Esophagus muscularis mucosa (tissue), 4 donors: Measurements from ENCODE around the gene CCDC187. TPM values are rescaled to one million over a fixed set of nuclear protein-coding genes. Genes with fewer than 3 reads are reported as not detected.

Experiments
- DNase-seq: peaks from one replicate; pipeline ENCODE4 v3.0.0-alpha.2; 2017; ENCODE audit errors: extremely low spot score
- H3K27ac ChIP-seq, 4 donors: fragments of 200-600 bp; sonication (generic); replicated peaks in 1 of 4; 1 replicate in 3 of 4; 2 replicates in 1 of 4; pipeline ENCODE4 v1.5.1; 2016 to 2019; ENCODE audit warnings: mild to moderate bottlenecking in 1 of 4
- H3K27me3 ChIP-seq, 4 donors: fragments of 200-600 bp; sonication (generic); one replicate each; pipeline versions ENCODE4 v1.5.1 to v1.6.0; 2016 to 2019
- H3K36me3 ChIP-seq, 4 donors: fragments of 200-600 bp; sonication (generic); one replicate each; pipeline ENCODE4 v1.5.1; 2016 to 2019
- H3K4me1 ChIP-seq, 4 donors: fragments of 200-600 bp; sonication (generic); one replicate each; pipeline ENCODE4 v1.5.1; 2016 to 2019
- H3K4me3 ChIP-seq, 4 donors: fragments of 200-600 bp; sonication (generic); 1 replicate in 2 of 4; 2 replicates in 2 of 4; pipeline ENCODE4 v1.5.1; 2016 to 2019; ENCODE audit warnings: mild to moderate bottlenecking in 4 of 4, moderate library complexity in 1 of 4
- H3K9me3 ChIP-seq, 4 donors: fragments of 200-600 bp; sonication (generic); 1 replicate in 3 of 4; 2 replicates in 1 of 4; pipeline ENCODE4 v1.5.1; 2016 to 2019
- EP300 ChIP-seq: sonication (generic); formaldehyde crosslinking; IDR thresholded peaks from one replicate; pipeline ENCODE4 v1.6.1; 2017; ENCODE audit warnings: antibody characterized with exemption
- POLR2A ChIP-seq: fragments of 450-650 bp; IDR thresholded peaks from one replicate; pipeline ENCODE4 v1.6.1; 2017; ENCODE audit warnings: antibody characterized with exemption, moderate library complexity, mild to moderate bottlenecking, low read depth
- POLR2AphosphoS5 ChIP-seq, 2 donors: sonication (generic); formaldehyde crosslinking; IDR thresholded peaks; one replicate each; pipeline ENCODE4 v1.6.1; 2017; ENCODE audit warnings: antibody characterized with exemption in 2 of 2
- WGBS: methylation state at CpG from one replicate; pipeline ENCODE4 v1.1.5; 2018; 5-methylcytosine and 5-hydroxymethylcytosine counted together
- intact Hi-C: fragments of 100-400 bp; cut with DNase I; formaldehyde crosslinking; loops from one replicate; pipeline ENCODE4 v1.15.1; 2023
- total RNA-seq, 4 donors: library from RNA; depleted of rRNA; stranded (reverse); fragments of >200 nt; gene quantifications; one replicate each; pipeline versions ENCODE4 v1.1.0 to v1.2.1, GENCODE V29; 2016
- TF ChIP-seq, protein P1 (sequence below), 3 experiments: fragments of 200-600 bp in 2 of 3; fragments of 450-650 bp in 1 of 3; sonication (generic) in 2 of 3; IDR thresholded peaks; one replicate each; pipeline ENCODE4 v1.5.1; 2017 to 2019; ENCODE audit warnings: antibody characterized with exemption in 3 of 3, mild to moderate bottlenecking in 2 of 3, moderate library complexity in 1 of 3

Gene CCDC187
- total RNA-seq, 4 donors from 2014 or later: not detected

DNA sequence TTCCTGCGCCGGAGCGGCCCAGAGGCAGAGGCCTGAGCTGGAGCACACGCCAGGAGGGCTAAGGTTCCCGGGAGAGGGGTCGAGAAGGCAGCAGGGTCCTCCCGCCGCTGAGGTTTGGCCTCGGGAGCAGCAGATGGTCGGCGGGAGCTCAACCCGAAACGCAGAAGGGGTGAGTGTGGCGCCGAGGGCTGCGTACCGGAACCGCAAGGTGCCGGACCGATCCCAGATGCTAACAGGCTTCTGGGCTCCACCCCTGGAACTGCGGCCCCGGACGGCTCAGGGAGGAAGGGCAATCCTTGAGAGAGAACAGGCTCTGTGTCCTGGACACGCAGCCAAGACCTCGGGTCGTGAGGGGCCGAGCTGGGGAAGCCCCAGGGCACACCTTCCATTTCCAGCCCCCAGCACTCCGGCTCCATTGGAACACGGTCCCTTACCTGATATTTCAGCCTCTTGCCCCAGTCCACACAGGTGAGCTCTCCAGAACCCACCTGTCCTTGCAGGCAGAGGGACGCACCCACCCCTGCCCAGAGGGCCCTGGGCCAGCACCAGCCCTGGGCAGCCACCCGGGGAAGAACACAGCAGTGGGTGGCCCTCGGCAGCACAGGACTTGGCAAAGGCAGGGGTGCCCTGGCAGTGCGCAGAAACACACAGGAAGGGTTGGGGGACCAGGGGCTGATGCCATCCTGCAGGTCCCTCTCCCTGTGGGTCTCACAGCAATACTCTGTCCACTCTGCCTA is 100.3 kb downstream of the CCDC187 start:
- Histone ChIP-seq H3K36me3 (peaks cover 0 to 18% (median 6%) of the 10 kb centered on the region in 4 donors), H3K4me1 (peaks cover 1 to 43% (median 20%) of the 10 kb centered on the region in 4 donors), H3K4me3 (no peak overlapping the region), H3K27me3 (peaks cover 3 to 74% (median 60%) of the 10 kb centered on the region in 4 donors), H3K27ac (no peak overlapping the region), H3K9me3 (no peaks in the 10 kb centered on the region)
- TF ChIP-seq EP300: no peak
- no peak for TF ChIP-seq POLR2AphosphoS5 (IDR thresholded peaks at IDR 0.05)
- TF ChIP-seq, protein P1, sequence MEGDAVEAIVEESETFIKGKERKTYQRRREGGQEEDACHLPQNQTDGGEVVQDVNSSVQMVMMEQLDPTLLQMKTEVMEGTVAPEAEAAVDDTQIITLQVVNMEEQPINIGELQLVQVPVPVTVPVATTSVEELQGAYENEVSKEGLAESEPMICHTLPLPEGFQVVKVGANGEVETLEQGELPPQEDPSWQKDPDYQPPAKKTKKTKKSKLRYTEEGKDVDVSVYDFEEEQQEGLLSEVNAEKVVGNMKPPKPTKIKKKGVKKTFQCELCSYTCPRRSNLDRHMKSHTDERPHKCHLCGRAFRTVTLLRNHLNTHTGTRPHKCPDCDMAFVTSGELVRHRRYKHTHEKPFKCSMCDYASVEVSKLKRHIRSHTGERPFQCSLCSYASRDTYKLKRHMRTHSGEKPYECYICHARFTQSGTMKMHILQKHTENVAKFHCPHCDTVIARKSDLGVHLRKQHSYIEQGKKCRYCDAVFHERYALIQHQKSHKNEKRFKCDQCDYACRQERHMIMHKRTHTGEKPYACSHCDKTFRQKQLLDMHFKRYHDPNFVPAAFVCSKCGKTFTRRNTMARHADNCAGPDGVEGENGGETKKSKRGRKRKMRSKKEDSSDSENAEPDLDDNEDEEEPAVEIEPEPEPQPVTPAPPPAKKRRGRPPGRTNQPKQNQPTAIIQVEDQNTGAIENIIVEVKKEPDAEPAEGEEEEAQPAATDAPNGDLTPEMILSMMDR (IDR thresholded peaks at IDR 0.05): no peak
- no peak for TF ChIP-seq POLR2A
- 17% methylated on average over 14 of the region's 33 CpGs for WGBS
- no peak for DNase-seq
- intact Hi-C loops: no loop called here

DNA sequence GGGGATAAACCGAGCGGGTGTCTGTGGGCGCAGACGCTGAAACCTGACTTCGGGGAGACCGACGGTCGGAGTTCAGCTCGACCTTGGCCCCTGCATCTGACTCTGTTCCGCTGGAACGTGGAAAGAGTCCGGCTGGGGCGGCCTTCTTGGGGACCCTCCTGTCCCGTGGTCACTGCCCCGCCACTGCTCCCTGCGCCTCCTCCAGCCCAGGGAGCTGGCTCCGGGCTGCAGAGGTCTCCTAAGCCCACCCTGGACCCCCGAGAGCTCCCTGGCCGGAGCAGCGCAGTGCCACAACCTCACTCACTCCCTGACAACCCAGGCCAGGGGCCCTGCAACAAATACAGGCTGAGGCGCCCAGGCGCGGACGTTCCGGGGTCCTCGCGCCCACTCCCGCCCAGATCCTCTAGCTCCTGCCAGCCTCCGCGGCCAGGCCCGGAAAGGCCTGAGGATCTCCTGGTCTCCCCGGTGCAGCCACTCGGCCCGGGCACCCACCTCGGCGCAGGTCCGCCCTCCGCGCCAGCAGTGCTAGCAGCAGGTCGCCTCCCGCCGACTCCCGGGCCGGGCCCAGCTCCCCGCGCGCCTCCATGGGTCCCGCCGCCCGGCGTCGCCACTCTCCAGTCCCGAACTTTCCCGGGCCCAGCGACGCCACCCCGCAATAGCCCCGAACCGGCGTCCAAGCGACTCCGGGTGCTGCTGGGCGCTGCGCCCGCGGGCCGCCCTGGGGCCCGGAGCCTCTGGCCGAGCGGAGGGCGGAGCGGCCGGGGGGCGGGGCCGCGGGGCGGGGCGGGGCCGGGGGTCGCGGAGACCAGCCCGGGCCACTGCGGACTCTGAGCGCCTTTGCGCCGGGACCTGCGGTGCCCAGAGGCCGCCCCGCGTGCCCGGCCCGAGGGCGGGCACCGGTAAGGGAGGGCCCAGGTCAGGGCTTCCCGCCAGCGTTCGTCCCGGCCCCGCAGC is 101.2 kb downstream of the CCDC187 start:
- Histone ChIP-seq H3K4me3 (no peak overlapping the region), H3K36me3 (peaks cover 0 to 10% (median 3%) of the 10 kb centered on the region in 4 donors), H3K4me1 (peaks cover 2 to 48% (median 25%) of the 10 kb centered on the region in 4 donors), H3K27ac (no peak overlapping the region), H3K9me3 (no peaks in the 10 kb centered on the region), H3K27me3 (peaks cover 3 to 82% (median 68%) of the 10 kb centered on the region in 4 donors)
- intact Hi-C loops: no loop called here
- TF ChIP-seq EP300: no peak
- TF ChIP-seq, protein P1 (IDR thresholded peaks at IDR 0.05): no peak
- TF ChIP-seq POLR2A: no peak
- no peak for TF ChIP-seq POLR2AphosphoS5 (IDR thresholded peaks at IDR 0.05)
- 24% methylated on average over 24 of the region's 99 CpGs for WGBS
- DNase-seq: no peak

DNA sequence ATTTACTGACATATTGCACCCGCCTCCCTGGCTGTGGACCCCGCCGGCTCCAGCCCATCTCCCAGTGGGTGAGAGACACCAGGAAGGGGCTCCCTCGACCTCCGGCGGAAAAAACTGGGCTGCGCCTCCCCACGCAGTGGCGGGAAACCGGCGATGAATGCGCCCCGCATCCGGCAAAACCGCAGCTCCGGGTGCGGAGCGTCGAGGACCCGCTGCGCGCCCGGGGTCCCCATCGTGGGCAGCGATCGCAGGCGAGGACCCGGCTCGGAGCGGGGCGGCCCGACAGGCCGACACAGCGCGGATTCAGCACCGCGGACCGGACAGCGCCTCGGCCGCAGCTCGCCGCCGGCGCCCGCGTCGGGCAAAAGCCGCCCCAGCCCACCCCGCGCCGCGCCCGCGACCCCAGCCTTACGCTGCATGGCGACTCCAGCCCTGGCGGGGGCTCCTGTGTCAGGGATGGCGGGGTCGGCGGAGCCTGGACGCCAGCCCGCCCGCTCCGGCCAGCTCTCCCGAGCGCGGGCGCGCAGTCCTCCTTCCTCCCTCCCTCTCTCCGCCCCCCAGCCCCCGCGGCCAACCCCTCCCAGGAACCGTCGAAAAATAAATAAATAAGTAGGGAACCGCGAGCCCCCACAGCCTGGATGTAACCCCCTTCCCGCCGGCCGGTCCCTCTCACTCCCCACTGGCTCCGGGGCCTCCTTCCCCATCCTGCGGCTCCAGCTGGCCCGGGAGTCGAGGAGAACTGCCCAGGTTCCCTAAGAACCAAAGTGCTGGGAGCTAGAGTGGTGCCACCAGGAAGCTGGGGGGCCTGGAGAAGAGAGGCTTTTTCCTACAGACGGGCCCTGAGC is 102.1 kb downstream of the CCDC187 start:
- peaks cover 3 to 91% (median 76%) of the 10 kb centered on the region in 4 donors for H3K27me3 ChIP-seq

DNA sequence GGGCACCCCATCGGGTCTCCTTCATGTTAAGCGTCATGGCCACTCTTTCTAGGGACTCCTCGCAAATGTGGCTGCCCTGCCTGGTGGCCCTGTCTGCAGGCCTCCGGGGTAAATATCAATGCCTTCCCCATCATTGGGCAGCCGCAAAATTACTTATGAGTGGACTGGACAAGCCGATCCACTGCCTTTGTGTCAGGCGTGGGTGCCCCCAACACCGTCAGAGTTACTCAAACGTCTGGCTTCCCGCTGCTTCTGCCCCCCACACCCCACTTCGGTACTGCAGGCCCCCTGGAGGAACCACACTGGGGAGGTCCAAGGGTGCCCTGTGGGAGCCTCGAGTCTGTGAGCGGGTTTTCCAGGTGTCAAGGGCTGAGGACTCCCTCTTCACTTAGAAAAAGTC is 102.7 kb downstream of the CCDC187 start:
- Histone ChIP-seq H3K27ac (no peak overlapping the region), H3K4me3 (no peak overlapping the region), H3K36me3 (no peaks in the 10 kb centered on the region), H3K4me1 (peaks cover 2 to 48% (median 25%) of the 10 kb centered on the region in 4 donors), H3K27me3 (peaks cover 3 to 98% (median 82%) of the 10 kb centered on the region in 4 donors), H3K9me3 (no peaks in the 10 kb centered on the region)
- WGBS: 58% methylated on average over 5 of the region's 13 CpGs
- DNase-seq: no peak
- intact Hi-C loops: no loop called here
- no peak for TF ChIP-seq POLR2A
- TF ChIP-seq, protein P1 (IDR thresholded peaks at IDR 0.05): no peak
- TF ChIP-seq POLR2AphosphoS5 (IDR thresholded peaks at IDR 0.05): no peak
- TF ChIP-seq EP300: no peak

More for the DNA sequence above, 102.1 kb downstream of the CCDC187 start:
- WGBS: 14% methylated on average over 2 of the region's 85 CpGs
- H3K36me3 ChIP-seq: peaks cover 0 to 5% (median 2%) of the 10 kb centered on the region in 4 donors
- TF ChIP-seq EP300: no peak
- no peak for TF ChIP-seq POLR2AphosphoS5 (IDR thresholded peaks at IDR 0.05)
- TF ChIP-seq, protein P1 (IDR thresholded peaks at IDR 0.05): no peak
- no peak for TF ChIP-seq POLR2A
- H3K4me1 ChIP-seq: peaks cover 2 to 48% (median 25%) of the 10 kb centered on the region in 4 donors
- intact Hi-C loops: no loop called here
- DNase-seq: no peak
- no peak overlapping the region for H3K27ac ChIP-seq
- H3K4me3 ChIP-seq: no peak overlapping the region
- no peaks in the 10 kb centered on the region for H3K9me3 ChIP-seq
